ENCODE data around the gene WFS1.

GRCh38 chr4:6293097-6293445 is 23.4 kb downstream of the WFS1 start:
- TF ChIP-seq CTCF (IDR thresholded peaks at IDR 0.05) (no peak), POLR2AphosphoS5 (IDR thresholded peaks at IDR 0.05) (no peak)

All from esophagus muscularis mucosa (tissue), 3 donors.